GM12878 (cell line): ENCODE results near the gene R3HDM2. TPM values are rescaled to one million over a fixed set of nuclear protein-coding genes. Genes with fewer than 3 reads are reported as not detected.
A peak's percentile ranks its signal among the peaks of the same experiment; 100 is the strongest.

ENCODE experiments used
- ATAC-seq: fragments of 200-7000 bp; cut with Tn5 transposase; 3 replicates; pipeline ENCODE4 v1.9.1; 2020; ENCODE audit warnings: mild to moderate bottlenecking, moderate library complexity
- BruUV-seq: library from RNA; stranded (reverse); fragments of 400-500 nt; replicated peaks from 2 replicates; lab custom pipeline; 2021; lab: Mats Ljungman, UMichigan
- CTCF ChIA-PET: fragments of 300-600 bp; sonication (Branson Sonifier 250); formaldehyde crosslinking; extraction: SDS; loops from one replicate; lab custom pipeline; 2021; ENCODE audit warnings: inconsistent platforms; lab: Yijun Ruan, JAX
- POLR2A ChIA-PET: fragments of 350-600 bp; formaldehyde crosslinking; extraction: SDS; loops from one replicate; lab custom pipeline; 2021; ENCODE audit warnings: inconsistent platforms; lab: Charles Lee
- RAD21 ChIA-PET: fragments of 300-600 bp; sonication (Branson Sonifier 250); formaldehyde crosslinking; loops from one replicate; lab custom pipeline; 2023; ENCODE audit warnings: antibody characterized with exemption; ENCODE audit not compliant: unreplicated experiment; lab: Charles Lee
- SMC1A ChIA-PET: fragments of 300-600 bp; sonication (Branson Sonifier 250); formaldehyde crosslinking; loops from one replicate; lab custom pipeline; 2023; ENCODE audit not compliant: unreplicated experiment, uncharacterized antibody; lab: Charles Lee
- DNase-seq: peaks from one replicate; pipeline ENCODE4 v3.0.0-alpha.2; 2011; ENCODE audit warnings: low read depth, low spot score
- FAIRE-seq: peaks from 3 replicates; lab custom pipeline; 2011; peaks lifted over from hg19 to GRCh38; lab: Jason Lieb, UNC
- H2AFZ ChIP-seq: 2 replicates; pipeline ENCODE4 v1.6.0; 2011; ENCODE audit warnings: low read depth, low read length, control low read depth; ENCODE audit not compliant: control insufficient read depth
- H3K27ac ChIP-seq: 2 replicates; pipeline ENCODE4 v1.5.1; 2011; ENCODE audit warnings: control low read depth; ENCODE audit not compliant: control insufficient read depth, insufficient read depth
- H3K27me3 ChIP-seq, 2 experiments: replicated peaks in 1 of 2; 2 replicates each; pipeline versions ENCODE4 v1.6.0 to v1.6.1; 2011; ENCODE audit warnings: low read length in 1 of 2; ENCODE audit not compliant: control insufficient read depth in 2 of 2, insufficient read depth in 2 of 2
- H3K36me3 ChIP-seq, 2 experiments: 2 replicates each; pipeline ENCODE4 v1.5.1; 2011; ENCODE audit warnings: low read length in 1 of 2; ENCODE audit not compliant: control insufficient read depth in 2 of 2, insufficient read depth in 2 of 2
- H3K4me1 ChIP-seq: 2 replicates; pipeline ENCODE4 v1.6.1; 2011; ENCODE audit warnings: mild to moderate bottlenecking, low read length, moderate library complexity, mixed read lengths; ENCODE audit not compliant: control insufficient read depth, insufficient read depth
- H3K4me2 ChIP-seq: 2 replicates; pipeline ENCODE4 v1.6.0; 2011; ENCODE audit warnings: control low read depth; ENCODE audit not compliant: control insufficient read depth, insufficient read depth
- H3K4me3 ChIP-seq: fragments of 200-600 bp; sonication (generic); 2 replicates; pipeline ENCODE4 v1.5.1; 2016
- H3K79me2 ChIP-seq: 2 replicates; pipeline ENCODE4 v1.6.0; 2011; ENCODE audit warnings: low read length; ENCODE audit not compliant: control insufficient read depth, insufficient read depth
- H3K9ac ChIP-seq: 2 replicates; pipeline ENCODE4 v1.8.0; 2011; ENCODE audit warnings: low read length, control low read depth, mixed read lengths; ENCODE audit not compliant: control insufficient read depth, insufficient read depth
- H3K9me3 ChIP-seq: replicated peaks from 3 replicates; pipeline ENCODE4 v1.5.1; 2011; ENCODE audit warnings: mild to moderate bottlenecking, low read length; ENCODE audit not compliant: control insufficient read depth, insufficient read depth
- H4K20me1 ChIP-seq: 2 replicates; pipeline ENCODE4 v1.6.0; 2011; ENCODE audit not compliant: control insufficient read depth, insufficient read depth
- CHD4 ChIP-seq: fragments of 200-600 bp; sonication (generic); IDR thresholded peaks from 2 replicates; pipeline ENCODE4 v1.6.1; 2016; ENCODE audit warnings: mild to moderate bottlenecking
- CREB1 ChIP-seq: IDR thresholded peaks from 2 replicates; pipeline ENCODE4 v1.6.1; 2012; ENCODE audit warnings: low read depth, mild to moderate bottlenecking, inconsistent platforms
- DPF2 ChIP-seq: fragments of 450-650 bp; IDR thresholded peaks from 2 replicates; pipeline ENCODE4 v1.6.1; 2017; ENCODE audit warnings: mild to moderate bottlenecking
- HDGF ChIP-seq: fragments of 450-650 bp; IDR thresholded peaks from 2 replicates; pipeline ENCODE4 v1.6.1; 2016; ENCODE audit warnings: antibody characterized with exemption
- IRF4 ChIP-seq: IDR thresholded peaks from 2 replicates; pipeline ENCODE4 v1.6.1; 2011; ENCODE audit warnings: low read depth, low read length
- MYB ChIP-seq: fragments of 150-350 bp; IDR thresholded peaks from 2 replicates; pipeline ENCODE4 v1.6.1; 2014; ENCODE audit warnings: mild to moderate bottlenecking, low read depth, low read length, borderline replicate concordance
- NBN ChIP-seq: fragments of 450-650 bp; IDR thresholded peaks from 2 replicates; pipeline ENCODE4 v1.6.1; 2016
- NFYB ChIP-seq: IDR thresholded peaks from 2 replicates; pipeline ENCODE4 v1.6.1; 2011; ENCODE audit warnings: low read depth, mild to moderate bottlenecking, low read length, improper control_type of control experiment, moderate library complexity; ENCODE audit not compliant: insufficient read depth
- YBX1 ChIP-seq: fragments of 450-650 bp; IDR thresholded peaks from 2 replicates; pipeline ENCODE4 v1.6.1; 2016; ENCODE audit warnings: antibody characterized with exemption
- ZZZ3 ChIP-seq: IDR thresholded peaks from 2 replicates; pipeline ENCODE4 v1.6.1; 2011; ENCODE audit warnings: low read depth; ENCODE audit not compliant: control insufficient read depth, insufficient read length
- WGBS: methylation state at CpG from one replicate; pipeline ENCODE4 v1.1.6; 2016; ENCODE audit warnings: low lambda C conversion rate; ENCODE audit not compliant: insufficient replicate concordance, insufficient coverage; ENCODE audit errors: missing lambda C conversion rate; 5-methylcytosine and 5-hydroxymethylcytosine counted together
- in situ Hi-C: fragments of 300-500 bp; cut with MboI; formaldehyde crosslinking; loops from 9 replicates; pipeline ENCODE4 v1.14.3; 2018; ENCODE audit warnings: mixed read lengths
- intact Hi-C: fragments of 100-400 bp; cut with micrococcal nuclease; formaldehyde crosslinking; loops from one replicate; pipeline ENCODE4 v1.14.2; 2022; ENCODE audit not compliant: unreplicated experiment
- polyA plus RNA-seq, 11 experiments: library from polyadenylated mRNA; depleted of rRNA in 4 of 11; unstranded in 6 of 11; stranded (reverse) in 5 of 11; fragments of >200 nt; fragmentation: Nextera tagmentation in 4 of 11; fragmentation: Illumina TruSeq in 1 of 11; extraction: Ambion mirVana in 4 of 11; extraction: Trizol in 1 of 11; gene quantifications; 1 replicate in 1 of 11; 2 replicates in 10 of 11; pipeline versions ENCODE4 v1.2.1 to v1.2.3, GENCODE V29; 2011 to 2016; ENCODE audit warnings: inconsistent platforms in 2 of 11, missing spikeins in 2 of 11, low read depth in 1 of 11
- total RNA-seq, 4 experiments: library from RNA; depleted of rRNA in 3 of 4; stranded (reverse); fragments of >200 nt in 3 of 4; fragmentation: Illumina TruSeq in 1 of 4; extraction: Trizol in 1 of 4; gene quantifications; 2 replicates each; pipeline versions ENCODE4 v1.2.1 to v1.2.3, GENCODE V29; 2013 to 2021
- TF ChIP-seq, protein P1 (sequence below): fragments of 450-650 bp; IDR thresholded peaks from 2 replicates; pipeline ENCODE4 v1.6.1; 2016; ENCODE audit warnings: mild to moderate bottlenecking, moderate library complexity, borderline replicate concordance
- TF ChIP-seq, protein P2 (sequence below): fragments of 450-650 bp; IDR thresholded peaks from 2 replicates; pipeline ENCODE4 v1.6.1; 2017; ENCODE audit warnings: low read depth, mild to moderate bottlenecking, moderate library complexity

Gene R3HDM2
- total and polyA plus RNA-seq, 10 of the 15 experiments (the other 5 are each of a cell fraction or from before 2014, with no cell fraction given): 4.6 to 26.1 (median 11.2) TPM

DNA sequence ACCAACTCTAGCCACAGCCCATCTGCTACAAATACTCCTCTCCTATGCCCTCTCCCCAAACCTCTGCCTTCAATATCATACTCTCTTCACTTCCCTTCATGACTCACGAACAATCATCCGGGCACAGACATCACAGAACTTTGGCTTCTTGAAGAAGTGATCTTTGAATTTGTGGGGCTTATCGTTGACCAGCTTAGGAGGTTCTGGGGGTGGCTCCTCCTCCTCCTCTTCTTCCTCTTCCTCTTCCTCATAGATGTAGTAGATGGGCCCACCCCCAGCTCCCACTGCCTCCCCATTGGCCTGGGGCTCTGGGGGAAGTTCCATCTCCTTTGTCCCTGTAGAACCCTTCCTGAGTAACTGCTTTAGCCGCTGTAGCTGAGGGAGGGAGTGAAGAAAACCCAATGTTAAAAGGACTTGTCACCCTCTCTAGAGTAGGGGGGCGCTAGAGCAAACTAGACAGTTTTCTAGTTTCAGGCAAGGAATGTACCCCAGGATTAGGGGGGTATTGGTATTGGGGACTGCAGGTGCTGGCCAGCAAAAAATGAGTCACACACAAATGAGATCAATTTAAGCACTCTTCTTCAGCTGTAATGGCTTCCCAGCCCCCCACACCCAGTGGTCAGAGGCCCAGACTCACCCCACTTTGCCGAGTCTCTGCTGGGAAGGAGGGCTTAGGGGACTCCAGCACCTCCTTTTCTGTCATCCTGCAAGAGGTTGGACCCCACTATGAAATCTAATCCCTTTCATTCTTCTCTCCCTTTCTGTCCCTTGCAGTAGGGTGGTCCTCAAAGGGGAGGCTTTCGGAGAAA is 181.7 kb downstream of the R3HDM2 start:
- peak overlapping the region; percentile 49; the same call in 1 of the 2 replicates for H3K4me2 ChIP-seq
- DNase-seq: no peak
- BruUV-seq: no TSS peak

More for the DNA sequence above, 181.7 kb downstream of the R3HDM2 start:
- FAIRE-seq (no peak), ATAC-seq (peak; percentile 95)
- Histone ChIP-seq H2AFZ (peak overlapping the region; percentile 61), H3K9me3 (no peaks in the 10 kb centered on the region), H3K36me3 (no peaks in the 10 kb centered on the region), H3K79me2 (no peaks in the 10 kb centered on the region), H3K4me3 (peak overlapping the region; percentile 41; the same call in 1 of the 2 replicates), H3K27ac (no peak overlapping the region), H4K20me1 (no peaks in the 10 kb centered on the region; the same call in 1 of the 2 replicates), H3K4me1 (peaks cover 1% of the 10 kb centered on the region; the same call in 1 of the 2 replicates), H3K9ac (peak overlapping the region; percentile 15; the same call in 1 of the 2 replicates), H3K27me3 (no peaks in the 10 kb centered on the region)
- POLR2A ChIA-PET: interaction anchor here (0.5 to 1.4 kb wide), 8 partner anchors 12 to 800 kb away, joined by 3 to 9 read pairs (median 4); partner anchors contain the start of gene SHMT2
- CTCF ChIA-PET: interaction anchor here (0.6 to 4.1 kb wide), 12 partner anchors 9 to 482 kb away, joined by 3 to 30 read pairs (median 6); partner anchors contain the start of gene INHBE
- 90% methylated on average over 7 of the region's 7 CpGs for WGBS
- SMC1A ChIA-PET: interaction anchor here (0.9 to 2.2 kb wide), 5 partner anchors 16 to 207 kb away, joined by 3 to 9 read pairs (median 4); partner anchors contain the start of gene SHMT2
- in situ Hi-C loops: loop anchor here (5.0 kb wide), 1 partner anchor 37 kb away; no protein-coding TSS in a partner anchor
- intact Hi-C loops: no loop called here
- no peak for TF ChIP-seq MYB
- TF ChIP-seq, protein P1, sequence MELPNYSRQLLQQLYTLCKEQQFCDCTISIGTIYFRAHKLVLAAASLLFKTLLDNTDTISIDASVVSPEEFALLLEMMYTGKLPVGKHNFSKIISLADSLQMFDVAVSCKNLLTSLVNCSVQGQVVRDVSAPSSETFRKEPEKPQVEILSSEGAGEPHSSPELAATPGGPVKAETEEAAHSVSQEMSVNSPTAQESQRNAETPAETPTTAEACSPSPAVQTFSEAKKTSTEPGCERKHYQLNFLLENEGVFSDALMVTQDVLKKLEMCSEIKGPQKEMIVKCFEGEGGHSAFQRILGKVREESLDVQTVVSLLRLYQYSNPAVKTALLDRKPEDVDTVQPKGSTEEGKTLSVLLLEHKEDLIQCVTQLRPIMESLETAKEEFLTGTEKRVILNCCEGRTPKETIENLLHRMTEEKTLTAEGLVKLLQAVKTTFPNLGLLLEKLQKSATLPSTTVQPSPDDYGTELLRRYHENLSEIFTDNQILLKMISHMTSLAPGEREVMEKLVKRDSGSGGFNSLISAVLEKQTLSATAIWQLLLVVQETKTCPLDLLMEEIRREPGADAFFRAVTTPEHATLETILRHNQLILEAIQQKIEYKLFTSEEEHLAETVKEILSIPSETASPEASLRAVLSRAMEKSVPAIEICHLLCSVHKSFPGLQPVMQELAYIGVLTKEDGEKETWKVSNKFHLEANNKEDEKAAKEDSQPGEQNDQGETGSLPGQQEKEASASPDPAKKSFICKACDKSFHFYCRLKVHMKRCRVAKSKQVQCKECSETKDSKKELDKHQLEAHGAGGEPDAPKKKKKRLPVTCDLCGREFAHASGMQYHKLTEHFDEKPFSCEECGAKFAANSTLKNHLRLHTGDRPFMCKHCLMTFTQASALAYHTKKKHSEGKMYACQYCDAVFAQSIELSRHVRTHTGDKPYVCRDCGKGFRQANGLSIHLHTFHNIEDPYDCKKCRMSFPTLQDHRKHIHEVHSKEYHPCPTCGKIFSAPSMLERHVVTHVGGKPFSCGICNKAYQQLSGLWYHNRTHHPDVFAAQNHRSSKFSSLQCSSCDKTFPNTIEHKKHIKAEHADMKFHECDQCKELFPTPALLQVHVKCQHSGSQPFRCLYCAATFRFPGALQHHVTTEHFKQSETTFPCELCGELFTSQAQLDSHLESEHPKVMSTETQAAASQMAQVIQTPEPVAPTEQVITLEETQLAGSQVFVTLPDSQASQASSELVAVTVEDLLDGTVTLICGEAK: peak; percentile 61; the same call in 1 of the 2 replicates
- 0 out of 2 replicates have a peak, but pooled peaks have one; percentile 44 for TF ChIP-seq HDGF
- TF ChIP-seq NFYB: peak; percentile 70; the same call in 1 of the 2 replicates
- no peak for TF ChIP-seq YBX1
- no peak for TF ChIP-seq IRF4
- TF ChIP-seq, protein P2, sequence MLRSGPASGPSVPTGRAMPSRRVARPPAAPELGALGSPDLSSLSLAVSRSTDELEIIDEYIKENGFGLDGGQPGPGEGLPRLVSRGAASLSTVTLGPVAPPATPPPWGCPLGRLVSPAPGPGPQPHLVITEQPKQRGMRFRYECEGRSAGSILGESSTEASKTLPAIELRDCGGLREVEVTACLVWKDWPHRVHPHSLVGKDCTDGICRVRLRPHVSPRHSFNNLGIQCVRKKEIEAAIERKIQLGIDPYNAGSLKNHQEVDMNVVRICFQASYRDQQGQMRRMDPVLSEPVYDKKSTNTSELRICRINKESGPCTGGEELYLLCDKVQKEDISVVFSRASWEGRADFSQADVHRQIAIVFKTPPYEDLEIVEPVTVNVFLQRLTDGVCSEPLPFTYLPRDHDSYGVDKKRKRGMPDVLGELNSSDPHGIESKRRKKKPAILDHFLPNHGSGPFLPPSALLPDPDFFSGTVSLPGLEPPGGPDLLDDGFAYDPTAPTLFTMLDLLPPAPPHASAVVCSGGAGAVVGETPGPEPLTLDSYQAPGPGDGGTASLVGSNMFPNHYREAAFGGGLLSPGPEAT: peak; percentile 42; the same call in 1 of the 2 replicates
- no peak for TF ChIP-seq DPF2
- TF ChIP-seq ZZZ3: no peak
- no peak for TF ChIP-seq CHD4
- no peak for TF ChIP-seq CREB1
- 0 out of 2 replicates have a peak, but pooled peaks have one; percentile 55 for TF ChIP-seq NBN
- RAD21 ChIA-PET: interaction anchor here (0.8 to 14.4 kb wide), 7 partner anchors 29 to 211 kb away, joined by 3 to 85 read pairs (median 4); partner anchors contain the start of genes GLI1 and INHBE
